ENCODE measurements around the gene FZD4. TPM values are rescaled to one million over a fixed set of nuclear protein-coding genes. Genes with fewer than 3 reads are reported as not detected.
"Not testable (repeated sequence)": the region's sequence is repeated elsewhere in the genome, so short reads cannot be mapped to it uniquely, and the experiment has no call there.

FZD4 gene
- total RNA-seq, 1 donor from 2014 or later = 57.4 TPM

- Histone ChIP-seq H3K4me3 (no peak overlapping the region), H3K9me3 (no peaks in the 10 kb centered on the region), H3K36me3 (no peaks in the 10 kb centered on the region), H3K27ac (no peak overlapping the region), H3K4me1 (peaks cover 8% of the 10 kb centered on the region), H3K27me3 (no peaks in the 10 kb centered on the region)
- TF ChIP-seq, protein P1, sequence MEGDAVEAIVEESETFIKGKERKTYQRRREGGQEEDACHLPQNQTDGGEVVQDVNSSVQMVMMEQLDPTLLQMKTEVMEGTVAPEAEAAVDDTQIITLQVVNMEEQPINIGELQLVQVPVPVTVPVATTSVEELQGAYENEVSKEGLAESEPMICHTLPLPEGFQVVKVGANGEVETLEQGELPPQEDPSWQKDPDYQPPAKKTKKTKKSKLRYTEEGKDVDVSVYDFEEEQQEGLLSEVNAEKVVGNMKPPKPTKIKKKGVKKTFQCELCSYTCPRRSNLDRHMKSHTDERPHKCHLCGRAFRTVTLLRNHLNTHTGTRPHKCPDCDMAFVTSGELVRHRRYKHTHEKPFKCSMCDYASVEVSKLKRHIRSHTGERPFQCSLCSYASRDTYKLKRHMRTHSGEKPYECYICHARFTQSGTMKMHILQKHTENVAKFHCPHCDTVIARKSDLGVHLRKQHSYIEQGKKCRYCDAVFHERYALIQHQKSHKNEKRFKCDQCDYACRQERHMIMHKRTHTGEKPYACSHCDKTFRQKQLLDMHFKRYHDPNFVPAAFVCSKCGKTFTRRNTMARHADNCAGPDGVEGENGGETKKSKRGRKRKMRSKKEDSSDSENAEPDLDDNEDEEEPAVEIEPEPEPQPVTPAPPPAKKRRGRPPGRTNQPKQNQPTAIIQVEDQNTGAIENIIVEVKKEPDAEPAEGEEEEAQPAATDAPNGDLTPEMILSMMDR (IDR thresholded peaks at IDR 0.05) = no peak
- DNase-seq (no peak), ATAC-seq (no peak)
- intact Hi-C loops (cut with DNase I) = no loop called here
Observed at GRCh38 chr11:86996953-86997570, 41.9 kb upstream of the FZD4 start.

DNA sequence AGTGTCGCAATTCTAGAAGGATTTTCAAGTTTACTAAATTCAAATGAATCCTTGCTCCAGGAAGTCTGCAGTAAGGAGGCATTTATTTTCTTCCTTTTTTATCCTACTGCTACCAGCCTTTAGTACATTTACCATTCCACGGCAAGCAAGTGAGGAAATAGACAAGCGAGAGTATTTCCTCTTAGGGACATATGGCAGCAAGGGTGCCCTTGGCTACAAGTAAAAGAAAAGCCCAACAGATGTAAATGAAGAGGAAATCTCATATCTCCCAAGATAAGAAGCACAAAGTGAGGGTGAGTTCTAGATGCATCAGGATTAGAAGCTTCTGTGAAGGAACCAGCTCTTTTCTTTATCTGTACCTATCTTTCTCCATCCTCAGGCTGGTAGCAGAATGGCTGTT, 37.8 kb upstream of the FZD4 start:
- no peaks in the 10 kb centered on the region for H3K4me1 ChIP-seq
- H3K4me3 ChIP-seq = no peak overlapping the region
- H3K27ac ChIP-seq = no peak overlapping the region
- no peaks in the 10 kb centered on the region for H3K9me3 ChIP-seq
- no peak for DNase-seq
- H3K27me3 ChIP-seq = no peaks in the 10 kb centered on the region
- intact Hi-C loops (cut with DNase I) = no loop called here
- no peaks in the 10 kb centered on the region for H3K36me3 ChIP-seq
- ATAC-seq = no peak
- TF ChIP-seq, protein P1 (IDR thresholded peaks at IDR 0.05) = no peak

DNA sequence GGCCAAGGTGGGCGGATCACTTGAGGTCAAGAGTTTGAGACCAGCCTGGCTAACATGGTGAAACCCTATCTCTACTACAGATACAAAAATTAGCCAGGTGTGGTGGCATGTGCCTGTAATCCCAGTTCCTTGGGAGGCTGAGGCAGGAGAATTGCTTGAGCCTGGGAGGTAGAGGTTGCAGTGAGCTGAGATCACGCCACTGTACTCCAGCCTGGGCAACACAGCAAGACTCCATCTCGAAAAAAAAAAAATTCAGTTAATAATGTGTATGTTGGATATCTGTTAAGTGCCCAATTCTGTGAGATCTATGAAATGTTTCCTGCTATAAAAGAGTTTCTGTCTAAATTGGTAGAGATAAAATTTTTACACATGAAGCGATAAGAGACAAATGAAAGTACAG, 37.1 kb upstream of the FZD4 start:
- H3K4me1 ChIP-seq; DNase-seq; intact Hi-C loops (cut with DNase I); H3K4me3 ChIP-seq; ATAC-seq; H3K36me3 ChIP-seq; H3K9me3 ChIP-seq; H3K27me3 ChIP-seq; H3K27ac ChIP-seq: not testable (repeated sequence)

DNA sequence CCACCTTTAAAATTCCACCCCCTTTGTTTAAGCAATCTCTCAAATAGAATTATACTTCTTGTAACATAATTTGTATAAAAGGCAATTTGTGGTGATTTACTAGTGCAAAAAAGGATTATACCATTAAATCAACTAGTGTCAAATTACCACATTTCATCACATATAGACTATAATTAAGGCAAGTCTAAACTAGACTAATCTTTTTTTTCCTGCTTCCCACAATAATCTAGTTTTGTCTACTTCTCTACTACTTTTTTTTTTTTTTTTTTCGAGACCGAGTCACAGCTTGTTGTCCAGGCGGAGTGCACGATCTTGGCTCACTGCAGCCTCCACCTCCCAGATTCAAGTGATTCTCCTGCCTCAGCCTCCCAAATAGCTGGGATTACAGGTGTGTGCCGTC, 36.1 kb upstream of the FZD4 start:
- Histone ChIP-seq H3K36me3 (no peaks in the 10 kb centered on the region), H3K27ac (no peak overlapping the region), H3K4me3 (no peak overlapping the region), H3K27me3 (no peaks in the 10 kb centered on the region), H3K9me3 (no peaks in the 10 kb centered on the region), H3K4me1 (no peaks in the 10 kb centered on the region)
- TF ChIP-seq, protein P1 (IDR thresholded peaks at IDR 0.05) = no peak
- ATAC-seq (no peak), DNase-seq (no peak)
- intact Hi-C loops (cut with DNase I) = no loop called here

DNA sequence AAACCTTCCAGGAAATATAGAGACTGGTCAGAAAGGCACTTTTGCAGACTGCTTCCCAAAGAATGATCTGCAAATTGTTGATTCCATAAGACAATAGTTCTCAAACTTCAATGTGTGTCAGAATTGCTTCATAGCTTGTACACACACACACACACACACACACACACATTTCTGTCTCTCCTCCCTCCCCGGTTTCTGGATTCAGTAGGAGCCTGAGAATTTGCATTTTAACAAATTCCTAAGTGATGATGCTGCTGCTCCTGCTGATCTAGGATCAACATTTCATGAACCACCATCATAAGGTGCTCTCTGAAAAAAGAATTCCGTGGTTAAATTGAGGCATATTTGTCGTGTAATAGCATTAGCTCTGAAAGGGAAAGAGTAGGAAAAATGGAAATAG, 35.3 kb upstream of the FZD4 start:
- no peak for DNase-seq
- ATAC-seq = no peak
- intact Hi-C loops (cut with DNase I) = no loop called here
- TF ChIP-seq, protein P1 (IDR thresholded peaks at IDR 0.05) = no peak
- H3K36me3 ChIP-seq = no peaks in the 10 kb centered on the region
- H3K4me1 ChIP-seq = no peaks in the 10 kb centered on the region
- no peaks in the 10 kb centered on the region for H3K9me3 ChIP-seq
- no peak overlapping the region for H3K4me3 ChIP-seq
- no peaks in the 10 kb centered on the region for H3K27me3 ChIP-seq
- no peak overlapping the region for H3K27ac ChIP-seq

GRCh38 chr11:86990031-86990430, 34.8 kb upstream of the FZD4 start:
- H3K4me3 ChIP-seq = no peak overlapping the region
- H3K9me3 ChIP-seq = no peaks in the 10 kb centered on the region
- TF ChIP-seq, protein P1 (IDR thresholded peaks at IDR 0.05) = no peak
- DNase-seq (no peak), ATAC-seq (no peak)
- intact Hi-C loops (cut with DNase I) = no loop called here
- H3K36me3 ChIP-seq = no peaks in the 10 kb centered on the region
- H3K27me3 ChIP-seq = no peaks in the 10 kb centered on the region
- no peaks in the 10 kb centered on the region for H3K4me1 ChIP-seq
- H3K27ac ChIP-seq = no peak overlapping the region
